ENCODE results near the gene RAD21L1.

RAD21L1 gene

GRCh38 chr20:1269235-1269634, 43.4 kb downstream of the RAD21L1 start:
- no peak for DNase-seq (ENCODE audit: extremely low read depth in 1 of 2, low read depth in 1 of 2)

DNA sequence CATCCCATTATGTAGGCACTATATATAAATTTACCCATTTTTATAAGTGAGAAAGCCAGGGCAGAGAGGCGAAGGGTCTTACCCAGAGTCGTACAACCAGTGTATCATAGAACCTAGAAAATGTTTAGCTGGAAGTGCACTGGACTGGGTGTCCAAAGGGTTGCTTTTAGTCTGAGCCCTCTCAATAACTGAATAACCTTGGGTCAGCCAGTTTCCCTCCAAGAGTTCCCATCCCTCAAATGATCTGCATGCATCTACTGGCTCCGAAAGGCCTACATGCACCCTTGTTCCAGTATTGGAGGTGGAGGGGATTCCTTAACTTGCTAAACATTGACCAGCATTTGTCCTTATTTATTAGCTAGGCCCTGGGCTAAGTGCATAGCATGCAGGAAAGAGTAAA, 44.0 kb downstream of the RAD21L1 start:
- no peak for DNase-seq (ENCODE audit: extremely low read depth in 1 of 2, low read depth in 1 of 2)

GRCh38 chr20:1272368-1273100, 46.7 kb downstream of the RAD21L1 start:
- DNase-seq (ENCODE audit: extremely low read depth in 1 of 2, low read depth in 1 of 2) = no peak

GRCh38 chr20:1273366-1273765, 47.5 kb downstream of the RAD21L1 start:
- DNase-seq (ENCODE audit: extremely low read depth in 1 of 2, low read depth in 1 of 2) = no peak

DNA sequence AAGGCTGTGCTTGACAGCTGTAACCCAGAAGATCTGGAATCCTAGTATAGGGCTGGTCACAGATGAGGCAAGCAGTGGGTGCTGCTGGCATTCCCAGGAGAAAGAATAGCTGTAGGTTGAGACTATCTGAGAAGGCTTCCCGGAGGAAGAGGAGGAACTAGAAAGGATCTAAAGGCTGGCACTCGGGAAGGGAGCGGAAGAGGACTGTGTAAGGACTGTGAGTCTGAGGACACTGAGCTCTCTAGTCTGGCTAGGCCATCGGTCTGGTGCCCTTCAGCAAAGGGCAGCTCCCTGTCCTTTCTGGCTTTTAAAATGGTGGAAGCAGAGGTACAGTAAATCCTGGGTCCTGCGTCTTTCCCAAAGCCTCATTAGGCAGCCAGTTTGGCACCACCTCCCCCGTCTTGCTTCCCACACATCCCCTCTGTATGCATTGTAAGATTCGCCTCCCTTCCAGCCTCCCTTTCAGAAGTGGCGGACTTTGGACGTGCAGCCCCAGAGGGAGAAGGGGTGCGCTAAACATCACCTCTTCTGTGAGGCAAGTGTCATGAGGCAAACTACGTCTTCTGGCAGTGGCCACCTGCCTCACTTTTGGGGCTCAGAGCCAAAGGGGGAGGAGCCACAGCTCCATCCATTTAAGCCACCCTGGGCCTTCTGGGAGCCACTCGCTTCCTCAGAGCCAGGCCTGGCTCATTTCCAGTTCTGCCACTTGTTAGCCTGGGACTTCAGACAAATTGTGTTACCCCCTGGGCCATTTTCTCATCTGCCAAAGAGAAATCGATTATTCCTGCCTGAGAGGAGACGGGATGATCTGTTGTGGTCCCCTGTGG, 48.9 kb downstream of the RAD21L1 start:
- DNase-seq (ENCODE audit: extremely low read depth in 1 of 2, low read depth in 1 of 2) = no peak

DNA sequence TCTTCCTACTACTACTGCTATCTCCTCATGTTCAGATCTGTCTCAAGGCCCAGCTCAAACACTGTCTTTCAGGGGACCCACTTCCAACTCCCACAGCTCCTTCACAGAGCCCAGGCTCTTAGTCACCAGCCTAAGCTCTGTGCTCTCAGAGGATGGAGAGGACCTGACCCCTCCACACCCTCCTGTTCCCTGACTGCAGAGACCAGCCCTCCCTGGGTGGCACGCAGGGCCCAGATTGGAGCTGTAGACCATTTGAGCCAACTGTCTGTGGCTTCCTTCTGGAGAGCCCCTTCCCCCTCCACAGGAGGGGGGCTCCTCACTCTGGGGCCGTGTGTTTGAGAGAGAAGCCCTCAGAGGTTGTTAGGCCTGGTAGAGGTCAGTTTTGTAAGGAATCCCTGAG, 50.1 kb downstream of the RAD21L1 start:
- no peak for DNase-seq (ENCODE audit: extremely low read depth in 1 of 2, low read depth in 1 of 2)

DNA sequence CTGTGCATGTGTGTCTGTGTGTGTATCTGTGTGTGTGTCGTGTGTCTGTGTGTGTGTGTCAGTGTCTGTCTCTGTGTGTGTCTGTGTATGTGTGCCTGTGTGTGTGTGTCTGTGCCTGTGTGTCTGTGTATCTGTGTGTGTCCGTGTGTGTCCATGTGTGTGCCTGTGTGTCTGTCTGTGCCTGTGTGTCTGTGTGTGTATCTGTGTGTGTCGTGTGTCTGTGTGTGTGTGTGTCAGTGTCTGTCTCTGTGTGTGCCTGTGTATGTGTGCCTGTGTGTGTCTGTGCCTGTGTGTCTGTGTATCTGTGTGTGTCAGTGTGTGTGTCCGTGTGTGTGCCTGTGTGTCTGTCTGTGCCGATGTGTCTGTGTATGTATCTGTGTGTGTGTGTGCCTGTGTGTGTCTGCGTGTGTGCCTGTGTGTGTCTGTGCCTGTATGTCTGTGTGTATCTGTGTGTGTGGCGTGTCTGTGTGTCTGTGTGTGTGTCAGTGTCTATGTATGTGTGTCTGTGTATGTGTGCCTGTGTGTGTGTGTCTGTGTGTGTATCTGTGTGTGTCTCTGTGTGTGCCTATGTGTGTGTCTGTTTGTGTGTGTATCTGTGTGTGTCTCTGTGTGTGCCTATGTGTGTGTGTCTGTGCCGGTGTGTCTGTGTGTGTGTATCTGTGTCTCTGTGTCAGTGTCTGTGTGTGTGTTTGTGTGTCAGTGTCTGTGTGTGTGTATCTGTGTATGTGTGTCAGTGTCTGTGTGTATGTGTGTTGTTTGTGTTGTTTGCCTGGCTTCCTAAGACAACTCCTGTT, 51.9 kb downstream of the RAD21L1 start:
- no peak for DNase-seq (ENCODE audit: extremely low read depth in 1 of 2, low read depth in 1 of 2)

DNA sequence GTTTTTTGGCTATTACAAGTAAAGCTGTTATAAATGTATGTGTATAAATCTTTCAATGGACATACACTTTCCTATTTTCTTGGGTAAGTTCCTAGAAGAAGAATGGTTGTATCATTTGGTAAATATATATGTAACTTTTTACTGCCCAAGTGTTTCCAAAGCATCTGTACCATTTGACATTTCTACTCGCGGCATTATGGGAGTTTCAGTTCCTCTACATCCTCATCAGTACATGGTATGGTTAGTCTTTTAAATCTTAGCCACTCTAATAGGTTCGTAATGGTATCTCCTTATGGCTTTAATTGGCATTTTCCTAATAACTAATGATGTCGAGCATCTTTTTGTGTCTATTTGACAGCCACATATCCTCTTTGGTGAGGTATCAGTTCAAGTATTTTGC, 53.1 kb downstream of the RAD21L1 start:
- no peak for DNase-seq (ENCODE audit: extremely low read depth in 1 of 2, low read depth in 1 of 2)

GRCh38 chr20:1280195-1281102, 54.6 kb downstream of the RAD21L1 start:
- DNase-seq (ENCODE audit: extremely low read depth in 1 of 2, low read depth in 1 of 2) = no peak

DNA sequence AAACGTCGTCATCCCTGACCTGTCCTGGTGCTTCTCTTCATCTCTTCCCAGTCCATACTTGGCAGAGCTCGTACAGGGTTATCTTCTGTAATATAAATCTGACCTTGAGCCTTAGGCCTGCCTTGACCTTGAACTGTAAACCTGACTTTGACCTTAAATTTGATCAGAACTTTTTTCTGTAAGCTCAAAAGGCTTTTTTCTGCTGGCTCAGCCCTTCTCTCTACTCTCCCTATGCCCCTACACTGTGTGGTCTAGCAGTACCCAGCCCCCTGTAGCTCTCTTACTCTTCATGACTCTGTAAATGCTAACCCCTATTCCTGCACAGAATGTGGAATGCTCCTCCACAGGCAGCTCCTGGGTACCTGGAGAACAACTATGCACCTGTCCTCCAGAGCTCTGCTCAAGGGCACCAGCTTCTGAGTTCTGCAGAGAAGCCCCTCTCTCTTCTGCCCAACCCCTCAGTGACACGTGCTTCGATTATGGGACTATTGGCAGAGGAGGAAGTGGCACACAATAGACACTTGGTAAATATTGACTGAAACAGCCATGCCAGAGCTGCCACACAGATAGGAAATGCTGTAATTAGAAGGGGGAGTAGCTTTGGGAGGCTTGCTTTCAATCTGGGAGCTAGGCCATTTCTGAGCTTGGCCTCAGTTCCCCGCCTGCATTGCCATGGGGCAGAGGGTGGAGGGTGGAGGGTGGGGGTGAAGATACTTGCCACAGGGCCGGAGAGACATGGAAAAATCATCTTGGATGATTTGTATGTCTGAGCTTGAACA, 55.6 kb downstream of the RAD21L1 start:
- DNase-seq (ENCODE audit: extremely low read depth in 1 of 2, low read depth in 1 of 2) = no peak

GRCh38 chr20:1282966-1283365, 57.1 kb downstream of the RAD21L1 start:
- DNase-seq (ENCODE audit: extremely low read depth in 1 of 2, low read depth in 1 of 2) = no peak

GRCh38 chr20:1283522-1284510, 58.0 kb downstream of the RAD21L1 start:
- no peak for DNase-seq (ENCODE audit: extremely low read depth in 1 of 2, low read depth in 1 of 2)

DNA sequence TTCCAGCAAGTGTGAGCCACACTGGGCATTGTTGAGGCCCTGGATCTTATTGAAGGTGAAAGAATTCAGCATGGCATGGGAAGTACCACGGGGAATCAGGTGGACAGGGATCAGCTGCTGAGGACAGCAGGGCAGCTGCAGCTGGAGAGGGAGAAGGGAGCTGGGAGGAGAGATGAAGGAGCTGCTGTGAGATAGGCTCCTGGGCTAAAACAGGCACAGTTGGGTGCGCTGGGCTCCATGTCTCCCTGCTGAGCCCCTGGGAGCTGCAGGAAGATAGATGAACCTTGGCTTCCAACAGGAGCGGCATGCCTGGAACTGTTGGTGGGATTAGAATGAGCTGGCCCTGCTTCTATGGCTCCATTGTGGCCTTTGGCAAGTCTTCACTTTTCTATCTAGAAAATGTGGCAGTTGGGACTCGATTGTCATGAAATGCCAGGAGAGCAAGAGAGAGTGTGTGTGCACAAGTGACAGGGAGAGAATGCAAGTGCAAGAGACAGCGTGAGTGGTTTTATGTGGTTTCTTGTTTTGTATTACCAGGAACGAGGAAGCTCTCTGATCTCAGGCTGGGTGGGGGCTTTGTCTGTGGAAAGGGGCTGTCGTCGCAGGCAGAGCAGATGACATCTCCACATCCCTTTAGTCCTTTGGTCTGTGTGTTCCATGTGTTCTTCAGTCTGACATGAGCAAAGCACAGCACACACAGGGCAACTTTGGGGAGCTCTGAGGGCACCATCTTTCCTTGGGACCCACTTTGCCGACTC, 60.6 kb downstream of the RAD21L1 start:
- DNase-seq (ENCODE audit: extremely low read depth in 1 of 2, low read depth in 1 of 2) = no peak

- DNase-seq (ENCODE audit: extremely low read depth in 1 of 2, low read depth in 1 of 2) = no peak
These were observed 61.5 kb downstream of the RAD21L1 start for GRCh38 chr20:1287306-1287705.

GRCh38 chr20:1287787-1288569, 62.1 kb downstream of the RAD21L1 start:
- no peak for DNase-seq (ENCODE audit: extremely low read depth in 1 of 2, low read depth in 1 of 2)

DNA sequence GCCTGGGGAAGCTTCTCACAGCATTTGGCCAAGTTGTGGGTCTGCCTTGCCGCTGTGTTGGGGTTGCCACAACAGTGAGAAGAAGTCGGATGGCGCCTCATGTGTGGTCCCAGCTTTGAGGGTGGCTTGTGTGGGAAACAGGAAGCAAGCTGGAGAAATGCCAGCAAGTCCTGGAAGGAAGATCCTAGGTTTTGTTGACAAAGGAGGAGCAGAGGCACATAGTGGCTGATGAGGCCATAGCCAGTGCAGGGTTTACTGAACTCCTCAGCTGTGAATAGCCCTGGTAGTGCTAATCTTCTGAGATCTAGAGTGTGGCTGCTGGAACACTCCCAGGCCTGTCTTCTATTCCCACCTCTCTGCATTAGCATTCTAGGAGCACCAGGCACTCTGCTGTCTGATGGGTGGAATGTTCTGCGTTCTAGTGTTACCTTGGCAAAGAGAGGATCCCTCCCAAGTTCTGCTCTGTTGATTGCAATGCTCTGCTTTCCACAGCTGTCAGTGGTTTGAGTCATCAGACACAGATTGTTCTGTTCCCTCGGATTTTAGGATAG, 65.4 kb downstream of the RAD21L1 start:
- no peak for DNase-seq (ENCODE audit: extremely low read depth in 1 of 2, low read depth in 1 of 2)

- no peak for DNase-seq (ENCODE audit: extremely low read depth in 1 of 2, low read depth in 1 of 2)
These were observed 66.8 kb downstream of the RAD21L1 start for GRCh38 chr20:1292620-1293019.
